Kidney (tissue), 14 donors: ENCODE results near the gene ARG2. TPM values are rescaled to one million over a fixed set of nuclear protein-coding genes. Genes with fewer than 3 reads are reported as not detected.

ENCODE experiments used
- DNase-seq, 5 donors: peaks; one replicate each; pipeline ENCODE4 v3.0.0-alpha.2; 2013 to 2020
- FAIRE-seq: peaks from 2 replicates; lab custom pipeline; 2012; peaks lifted over from hg19 to GRCh38; lab: Jason Lieb, UNC
- H3K27ac ChIP-seq, 2 donors: one replicate each; pipeline ENCODE4 v1.7.0; 2013; ENCODE audit warnings: low read depth in 2 of 2, low read length in 2 of 2, inconsistent platforms in 1 of 2
- H3K27me3 ChIP-seq: one replicate; pipeline ENCODE4 v1.7.1; 2013; ENCODE audit warnings: low read length, inconsistent platforms; ENCODE audit not compliant: control insufficient read depth, insufficient read depth
- H3K36me3 ChIP-seq, 3 donors: one replicate each; pipeline versions ENCODE4 v1.7.0 to v1.7.1; 2013; ENCODE audit warnings: low read length in 3 of 3, control low read depth in 1 of 3, inconsistent platforms in 1 of 3; ENCODE audit not compliant: insufficient read depth in 3 of 3, control insufficient read depth in 2 of 3
- H3K4me1 ChIP-seq, 3 donors: one replicate each; pipeline versions ENCODE4 v1.7.0 to v1.7.1; 2013; ENCODE audit warnings: low read length in 3 of 3, inconsistent platforms in 1 of 3, low read depth in 1 of 3; ENCODE audit not compliant: control insufficient read depth in 2 of 3, insufficient read depth in 2 of 3
- H3K4me3 ChIP-seq, 3 donors: one replicate each; pipeline versions ENCODE4 v1.7.0 to v1.8.1; 2013; ENCODE audit warnings: low read length in 3 of 3, control low read depth in 1 of 3, inconsistent platforms in 1 of 3
- H3K9ac ChIP-seq, 3 donors: one replicate each; pipeline versions ENCODE4 v1.7.0 to v1.7.1; 2013; ENCODE audit warnings: low read length in 3 of 3, control low read depth in 1 of 3, inconsistent platforms in 1 of 3
- H3K9me3 ChIP-seq, 3 donors: one replicate each; pipeline versions ENCODE4 v1.7.0 to v1.7.1; 2013; ENCODE audit warnings: low read length in 3 of 3, control low read depth in 1 of 3, inconsistent platforms in 1 of 3; ENCODE audit not compliant: control insufficient read depth in 2 of 3, insufficient read depth in 1 of 3
- CTCF ChIP-seq: IDR thresholded peaks from 3 replicates; pipeline ENCODE4 v1.5.1; 2012; ENCODE audit warnings: mild to moderate bottlenecking, moderate library complexity, borderline replicate concordance; ENCODE audit not compliant: insufficient read depth; ENCODE audit errors: extremely low read depth
- intact Hi-C: fragments of 100-400 bp; cut with DNase I; formaldehyde crosslinking; loops from one replicate; pipeline ENCODE4 v1.11.1; 2022
- polyA plus RNA-seq: library from polyadenylated mRNA; stranded (reverse); fragments of 350-450 nt; fragmentation: Illumina TruSeq; extraction: RNeasy Lipid Tissue Mini Kit (QIAGEN cat#74804); gene quantifications from one replicate; pipeline ENCODE4 v1.2.3, GENCODE V29; 2014; ENCODE audit warnings: low read depth, low replicate concordance; ENCODE audit not compliant: insufficient read depth
- total RNA-seq: library from RNA; stranded (reverse); fragmentation: NEBNext Ultra II Directional; extraction: Animal tissue kit (Norgen Biotek cat#: 25700); gene quantifications from one replicate; pipeline ENCODE4 v1.2.1, GENCODE V29; 2021
- donor health status: control.
- donor health status: control.
- donor health status: control.
- donor health status: control.
- donor health status: control.
- donor health status: DM: yes; HTN: yes; CAD: no.
- donor health status: Normal renal cell carcinoma (clear cell type).

Gene ARG2
- total and polyA plus RNA-seq, 2 donors from 2014 or later: 19.2 to 77.0 TPM

- H3K9me3 ChIP-seq: no peaks in the 10 kb centered on the region
- H3K27ac ChIP-seq: peak overlapping the region in 1 of 2 donors; percentile 63
- H3K9ac ChIP-seq: peak overlapping the region in 1 of 3 donors; percentile 10
- no peak overlapping the region for H3K4me3 ChIP-seq
- no peak for TF ChIP-seq CTCF
- intact Hi-C loops: no loop called here
- H3K36me3 ChIP-seq: peaks cover 6 to 25% (median 9%) of the 10 kb centered on the region in 3 donors
- peak; percentile 57 for FAIRE-seq
- DNase-seq: peak in 2 of 5 donors; percentile 42 to 62
- H3K4me1 ChIP-seq: peaks cover 0 to 21% (median 2%) of the 10 kb centered on the region in 3 donors
- no peaks in the 10 kb centered on the region for H3K27me3 ChIP-seq
These were observed 64.1 kb downstream of the ARG2 start for GRCh38 chr14:67683842-67684241.

GRCh38 chr14:67690011-67690410, 70.3 kb downstream of the ARG2 start:
- peaks cover 3 to 46% (median 31%) of the 10 kb centered on the region in 3 donors for H3K36me3 ChIP-seq

GRCh38 chr14:67694791-67695393, 75.2 kb downstream of the ARG2 start:
- peak; percentile 62 to 90 (median 79) for DNase-seq
- Histone ChIP-seq H3K9me3 (no peaks in the 10 kb centered on the region), H3K27ac (peak overlapping the region; percentile 68 to 89), H3K27me3 (no peaks in the 10 kb centered on the region), H3K4me1 (peaks cover 0 to 3% (median 0%) of the 10 kb centered on the region in 3 donors), H3K9ac (peak overlapping the region; percentile 52 to 75 (median 57)), H3K36me3 (peaks cover 0 to 22% (median 17%) of the 10 kb centered on the region in 3 donors), H3K4me3 (peak overlapping the region; percentile 91 to 93 (median 92))
- intact Hi-C loops: no loop called here
- TF ChIP-seq CTCF: no peak
- FAIRE-seq: no peak

More at GRCh38 chr14:67690011-67690410, 70.3 kb downstream of the ARG2 start:
- Histone ChIP-seq H3K27ac (no peak overlapping the region), H3K27me3 (no peaks in the 10 kb centered on the region), H3K9me3 (no peaks in the 10 kb centered on the region), H3K4me1 (peaks cover 0 to 3% (median 3%) of the 10 kb centered on the region in 3 donors), H3K9ac (no peak overlapping the region), H3K4me3 (no peak overlapping the region)
- TF ChIP-seq CTCF: no peak
- intact Hi-C loops: no loop called here
- no peak for FAIRE-seq
- no peak for DNase-seq
